NCI-H748 (cell line): ENCODE measurements around the gene GRK3.

Experiments
- DNase-seq: peaks from one replicate; lab custom pipeline; 2025; ENCODE audit not compliant: unreplicated experiment; lab: John Stamatoyannopoulos, UW

GRK3 gene

DNA sequence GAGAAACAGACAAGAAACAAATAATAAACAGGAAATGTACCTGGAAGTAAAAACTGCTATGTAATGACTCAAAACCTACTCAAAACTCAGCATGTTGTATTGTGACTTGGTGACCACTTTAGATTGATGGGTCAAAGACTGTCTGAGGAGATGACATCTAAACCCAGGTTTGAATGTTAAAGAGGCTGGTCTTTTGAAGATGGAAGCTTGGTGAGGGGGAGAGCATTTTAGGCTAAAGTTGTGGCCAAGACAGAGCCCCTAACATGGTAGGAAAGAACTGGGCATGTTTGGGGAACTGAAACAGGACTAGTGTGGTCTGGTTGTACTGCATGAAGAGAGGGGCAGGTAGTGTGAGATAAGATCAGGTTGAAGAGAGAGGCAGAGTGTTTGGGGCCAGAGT is 92.2 kb downstream of the GRK3 start:
- no peak for DNase-seq

- no peak for DNase-seq
Observed at GRCh38 chr22:25658633-25659032, 94.2 kb downstream of the GRK3 start.

DNA sequence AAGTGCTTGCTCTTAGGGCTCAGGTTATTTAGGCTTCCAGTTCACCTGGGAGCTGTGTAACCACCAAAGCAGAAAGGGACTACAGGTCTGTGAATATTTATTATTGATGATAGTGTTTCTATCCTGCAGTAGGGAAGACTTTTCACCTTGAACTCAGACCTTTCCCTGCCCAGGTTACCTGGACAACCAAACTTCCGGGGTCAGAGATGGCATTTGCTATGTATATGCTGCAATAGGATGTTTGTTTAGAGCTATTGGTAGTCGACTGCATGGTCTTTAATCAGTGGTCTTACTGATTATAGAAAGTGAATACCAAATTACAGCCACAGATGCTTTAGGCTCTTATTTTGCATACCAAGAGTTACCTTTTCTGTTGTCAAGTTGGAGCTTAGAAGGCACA is 94.9 kb downstream of the GRK3 start:
- no peak for DNase-seq

GRCh38 chr22:25660336-25660735 is 95.9 kb downstream of the GRK3 start:
- DNase-seq: no peak

- no peak for DNase-seq
Observed at GRCh38 chr22:25661073-25661472, 96.6 kb downstream of the GRK3 start.

DNA sequence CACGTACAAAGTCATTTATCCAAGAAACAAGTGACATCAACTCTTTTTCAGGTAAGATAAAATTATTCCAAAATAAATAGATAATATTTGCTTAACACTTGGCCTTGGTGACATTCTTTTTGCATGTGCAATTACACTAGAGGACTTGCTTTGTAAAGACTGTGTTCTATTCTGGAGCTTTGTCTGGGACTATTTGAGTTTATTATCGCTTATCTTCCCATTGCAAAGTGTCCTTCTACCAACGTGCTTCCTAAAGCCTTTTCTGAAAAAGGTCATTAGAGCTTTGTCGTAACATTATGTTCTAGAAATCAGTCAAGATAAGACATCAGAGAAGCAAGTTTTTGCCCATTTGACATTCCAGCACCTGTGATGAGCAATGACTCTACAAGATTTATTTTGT is 99.2 kb downstream of the GRK3 start:
- peak; percentile 26 for DNase-seq

DNA sequence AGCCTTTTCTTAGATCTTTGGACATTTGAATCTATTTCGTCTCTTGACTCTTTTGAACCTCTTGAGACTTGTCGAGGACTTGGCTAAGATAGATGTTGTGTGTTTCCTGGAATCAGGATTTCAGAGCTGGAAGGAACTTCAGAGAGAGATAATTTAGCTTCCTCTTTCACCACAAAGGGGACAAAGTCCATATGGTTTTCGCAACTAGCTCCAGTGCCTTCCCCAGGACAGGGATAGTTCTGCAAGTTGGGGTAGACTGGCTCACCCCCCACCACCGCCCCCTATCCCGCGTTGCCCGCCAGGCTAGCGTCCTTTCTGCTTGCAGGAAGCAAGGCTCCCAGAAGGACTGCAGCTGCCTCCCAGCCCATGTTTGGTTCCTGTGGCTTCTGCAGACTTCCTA is 101.8 kb downstream of the GRK3 start:
- DNase-seq: no peak

DNA sequence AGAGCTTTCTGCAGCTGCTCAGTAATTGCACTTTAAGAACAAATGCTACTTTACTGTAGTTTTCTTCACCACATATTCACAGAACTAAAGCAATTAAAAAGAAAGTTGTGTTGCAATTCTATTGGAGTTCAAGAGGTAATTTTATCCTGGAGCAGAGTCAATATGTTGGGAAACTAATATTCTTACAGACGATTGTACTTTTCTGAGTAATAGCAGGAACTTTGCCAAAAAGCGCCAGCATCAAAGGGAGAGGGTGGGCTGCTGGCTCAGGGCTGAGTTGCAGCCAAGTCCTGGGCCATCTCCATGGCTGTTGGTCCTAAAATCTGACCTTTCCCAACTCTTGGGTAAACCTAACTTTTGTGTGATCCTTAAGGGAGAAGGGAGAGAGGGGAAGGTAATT is 104.0 kb downstream of the GRK3 start:
- no peak for DNase-seq

GRCh38 chr22:25669253-25670069 is 105.0 kb downstream of the GRK3 start:
- no peak for DNase-seq

GRCh38 chr22:25670070-25670461 is 105.6 kb downstream of the GRK3 start:
- DNase-seq: no peak

DNA sequence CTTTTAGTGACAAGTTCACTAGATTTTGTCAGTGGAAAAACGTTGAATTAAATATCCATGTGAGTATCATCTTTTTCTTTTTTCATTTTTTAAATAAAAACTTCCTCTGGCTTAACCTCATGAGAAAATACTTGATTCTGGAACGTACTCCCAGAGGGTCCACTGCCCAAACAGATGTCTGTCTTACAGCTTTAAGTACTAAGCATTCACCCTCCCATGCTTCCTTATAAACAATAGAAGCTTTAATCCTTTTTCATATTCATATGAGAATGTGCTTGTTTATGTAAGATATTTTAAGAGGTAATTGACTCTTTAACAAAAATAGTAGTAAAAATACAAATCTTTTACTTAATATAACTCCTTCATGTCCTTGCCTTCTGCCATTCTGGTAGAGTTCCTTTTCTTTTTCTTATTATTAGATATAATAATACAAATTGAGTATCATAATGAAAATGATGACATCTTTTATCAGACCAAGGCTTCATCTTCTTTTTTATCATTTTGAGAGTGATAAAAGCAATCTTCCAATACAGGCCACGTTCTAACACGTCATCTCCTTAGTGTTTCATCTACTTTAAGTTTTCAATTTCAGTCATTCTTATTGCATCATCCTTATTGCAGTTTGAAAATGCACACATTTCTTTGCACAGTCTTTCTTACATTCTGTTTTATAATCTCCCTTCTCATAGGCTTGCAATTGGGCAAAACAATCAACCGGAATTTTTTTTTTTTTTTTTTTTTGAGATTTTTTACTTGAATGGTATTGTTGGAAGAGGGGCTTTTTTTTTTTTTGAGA is 108.0 kb downstream of the GRK3 start:
- no peak for DNase-seq

GRCh38 chr22:25673713-25674112 is 109.2 kb downstream of the GRK3 start:
- no peak for DNase-seq

DNA sequence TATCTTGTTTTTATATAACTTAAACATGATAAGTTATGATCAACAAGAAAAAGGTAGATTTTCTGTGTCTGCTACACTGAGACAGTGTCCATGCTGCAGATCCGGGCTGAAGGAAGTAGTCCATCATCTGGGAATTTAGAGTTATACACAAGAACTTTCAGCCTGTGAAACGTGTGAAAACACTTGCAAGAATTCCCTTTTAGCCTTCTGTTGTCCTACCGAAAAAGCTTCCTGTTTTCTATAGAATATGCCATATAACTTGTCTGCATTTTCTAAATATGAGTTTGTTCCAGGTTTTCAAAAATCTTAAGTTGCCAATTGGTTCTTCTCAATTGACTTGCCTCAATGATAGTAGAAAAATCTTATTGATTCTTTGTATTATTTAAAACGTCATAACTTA is 113.2 kb downstream of the GRK3 start:
- no peak for DNase-seq

- DNase-seq: no peak
Observed at GRCh38 chr22:25680051-25680450, 115.6 kb downstream of the GRK3 start.

DNA sequence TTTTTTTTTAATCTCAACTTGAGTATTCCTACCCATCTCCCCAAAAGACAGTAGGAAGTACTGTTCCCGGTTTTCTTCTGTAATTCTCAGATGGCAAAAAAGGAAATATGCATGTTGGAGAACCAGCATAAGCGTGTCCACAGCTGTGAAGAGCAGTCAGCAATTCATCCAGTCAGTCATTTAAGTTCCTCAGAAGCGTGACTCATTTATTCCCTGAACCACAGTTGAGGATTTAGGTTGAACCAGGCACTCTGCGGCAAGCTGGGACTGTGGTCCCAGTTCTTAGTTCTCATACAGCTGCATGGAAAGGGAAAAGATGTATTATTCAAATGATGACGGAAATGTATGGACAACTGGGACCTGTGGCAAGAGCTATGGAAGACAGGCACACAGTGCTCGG is 116.5 kb downstream of the GRK3 start:
- no peak for DNase-seq

DNA sequence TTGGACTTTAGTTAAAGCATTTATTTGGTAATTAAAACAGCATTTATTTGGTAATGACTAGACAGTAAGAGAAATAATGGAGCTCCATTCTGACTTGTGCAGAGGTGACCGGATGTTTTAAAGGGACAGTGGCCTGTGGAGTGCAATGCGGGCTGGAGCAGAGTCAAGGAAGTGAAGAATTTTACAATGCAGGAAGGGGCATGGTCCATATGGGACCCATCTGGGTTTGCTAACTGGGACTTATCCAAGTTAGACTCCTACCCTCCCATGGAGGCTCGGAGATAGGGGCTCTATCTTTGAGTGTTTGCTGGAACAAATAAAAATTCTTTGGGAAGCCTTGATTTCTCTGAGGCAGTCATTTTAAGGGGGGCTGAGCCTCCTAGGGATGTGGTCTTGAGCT is 117.6 kb downstream of the GRK3 start:
- no peak for DNase-seq

DNA sequence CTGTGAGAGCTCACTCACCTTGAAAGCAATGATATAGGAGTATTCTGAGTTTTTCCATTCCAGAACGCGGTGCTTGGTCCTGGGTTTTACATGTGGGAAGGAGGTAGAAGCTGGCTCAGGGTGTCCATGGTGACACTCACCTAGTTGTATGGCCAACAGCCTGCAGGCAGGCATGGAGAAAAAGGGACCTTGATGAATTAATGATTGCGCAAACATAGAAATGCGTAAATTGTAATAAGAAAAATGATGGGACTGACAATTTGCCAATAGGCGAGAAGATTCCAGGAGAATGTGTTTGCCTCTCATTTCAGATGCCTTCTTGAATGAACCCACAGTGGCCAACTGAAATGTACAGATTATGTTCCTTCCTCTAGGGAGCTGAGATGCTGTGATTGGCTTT is 124.2 kb downstream of the GRK3 start:
- DNase-seq: no peak

GRCh38 chr22:25689631-25690030 is 125.2 kb downstream of the GRK3 start:
- no peak for DNase-seq

- DNase-seq: no peak
Observed at GRCh38 chr22:25690798-25691197, 126.3 kb downstream of the GRK3 start.

DNA sequence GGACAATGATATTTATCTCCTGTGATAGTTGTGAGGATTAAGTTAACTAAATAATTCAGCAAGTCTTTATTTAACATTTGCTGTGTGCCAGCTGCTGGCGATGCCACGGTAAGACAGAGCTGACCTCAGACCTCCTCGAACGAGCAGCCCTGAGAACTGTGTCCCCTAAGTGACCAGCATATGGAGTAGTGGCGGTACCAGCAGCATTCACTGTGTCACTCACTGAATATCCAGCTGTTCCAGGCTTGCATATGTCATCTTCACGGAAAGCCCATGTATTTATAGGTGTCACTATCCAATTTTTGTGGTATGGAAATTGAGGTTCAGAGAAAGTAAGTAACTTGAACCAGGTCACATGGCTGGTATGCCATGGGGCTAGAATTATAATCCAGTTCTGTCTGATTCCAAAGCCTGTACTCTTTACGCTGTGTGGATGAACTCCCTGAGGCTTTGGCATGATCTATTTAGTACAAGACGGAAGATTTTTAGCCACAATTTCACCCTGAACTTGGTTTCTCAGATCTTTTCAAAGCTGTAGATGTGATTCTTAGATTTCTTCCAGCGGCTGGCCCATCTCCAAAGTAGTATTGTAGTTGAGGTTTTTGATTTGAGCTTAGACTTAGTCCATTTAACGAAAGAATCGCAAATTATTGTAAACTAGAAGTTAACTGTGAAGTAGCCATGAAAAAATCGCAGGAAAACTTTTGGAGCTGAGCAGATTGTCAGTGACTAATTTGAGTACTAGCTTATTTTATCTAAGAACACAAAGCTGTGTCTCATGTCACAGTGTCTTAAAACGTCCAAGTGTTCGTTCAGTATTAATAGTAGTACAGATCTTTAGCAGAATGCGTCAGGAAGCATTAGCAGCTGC is 128.2 kb downstream of the GRK3 start:
- DNase-seq: no peak

- no peak for DNase-seq
Observed at GRCh38 chr22:25693268-25693565, 128.7 kb downstream of the GRK3 start.
